ENCODE data around the gene HGFAC. TPM values are rescaled to one million over a fixed set of nuclear protein-coding genes. Genes with fewer than 3 reads are reported as not detected.

HGFAC gene
- total RNA-seq, 4 donors from 2014 or later = 0.54 TPM; not detected in 3

DNA sequence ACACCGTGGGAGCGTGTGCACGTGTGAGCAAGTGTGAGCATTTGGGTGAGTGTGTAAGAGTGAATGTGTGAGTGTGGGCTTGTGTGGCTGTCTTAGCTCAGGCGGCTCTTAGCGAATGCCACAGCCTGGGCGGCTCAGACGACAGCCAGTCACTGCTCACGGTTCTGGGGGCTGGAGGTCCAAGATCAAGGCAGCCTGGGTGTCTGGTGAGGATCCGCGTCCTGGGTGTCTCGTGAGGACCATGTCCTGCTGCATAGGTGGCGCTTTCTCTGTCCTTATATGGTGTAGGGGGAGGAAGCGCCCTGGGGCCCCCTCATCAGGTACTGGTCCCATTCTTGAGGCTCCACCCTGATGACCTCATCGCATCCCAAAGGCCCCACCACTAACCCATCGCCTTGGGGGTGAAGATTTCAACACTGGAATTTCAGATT, 25.8 kb downstream of the HGFAC start:
- Histone ChIP-seq H3K36me3 (no peaks in the 10 kb centered on the region), H3K4me3 (replicated peaks in 1 of 3) (no peak overlapping the region), H3K9me3 (no peaks in the 10 kb centered on the region), H3K27me3 (no peaks in the 10 kb centered on the region), H3K27ac (no peak overlapping the region), H3K4me1 (peaks cover 4 to 9% of the 10 kb centered on the region in 2 donors)
- intact Hi-C loops (cut with DNase I) = no loop called here
- whole genome bisulfite sequencing, 2 donors = 84 to 95% methylated on average over 15 of the region's 15 CpGs
- peak in 1 of 2 donors; percentile 1 for DNase-seq
- no peak for TF ChIP-seq POLR2A (IDR thresholded peaks at IDR 0.05)
- TF ChIP-seq, protein P1, sequence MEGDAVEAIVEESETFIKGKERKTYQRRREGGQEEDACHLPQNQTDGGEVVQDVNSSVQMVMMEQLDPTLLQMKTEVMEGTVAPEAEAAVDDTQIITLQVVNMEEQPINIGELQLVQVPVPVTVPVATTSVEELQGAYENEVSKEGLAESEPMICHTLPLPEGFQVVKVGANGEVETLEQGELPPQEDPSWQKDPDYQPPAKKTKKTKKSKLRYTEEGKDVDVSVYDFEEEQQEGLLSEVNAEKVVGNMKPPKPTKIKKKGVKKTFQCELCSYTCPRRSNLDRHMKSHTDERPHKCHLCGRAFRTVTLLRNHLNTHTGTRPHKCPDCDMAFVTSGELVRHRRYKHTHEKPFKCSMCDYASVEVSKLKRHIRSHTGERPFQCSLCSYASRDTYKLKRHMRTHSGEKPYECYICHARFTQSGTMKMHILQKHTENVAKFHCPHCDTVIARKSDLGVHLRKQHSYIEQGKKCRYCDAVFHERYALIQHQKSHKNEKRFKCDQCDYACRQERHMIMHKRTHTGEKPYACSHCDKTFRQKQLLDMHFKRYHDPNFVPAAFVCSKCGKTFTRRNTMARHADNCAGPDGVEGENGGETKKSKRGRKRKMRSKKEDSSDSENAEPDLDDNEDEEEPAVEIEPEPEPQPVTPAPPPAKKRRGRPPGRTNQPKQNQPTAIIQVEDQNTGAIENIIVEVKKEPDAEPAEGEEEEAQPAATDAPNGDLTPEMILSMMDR (IDR thresholded peaks at IDR 0.05) = no peak

DNA sequence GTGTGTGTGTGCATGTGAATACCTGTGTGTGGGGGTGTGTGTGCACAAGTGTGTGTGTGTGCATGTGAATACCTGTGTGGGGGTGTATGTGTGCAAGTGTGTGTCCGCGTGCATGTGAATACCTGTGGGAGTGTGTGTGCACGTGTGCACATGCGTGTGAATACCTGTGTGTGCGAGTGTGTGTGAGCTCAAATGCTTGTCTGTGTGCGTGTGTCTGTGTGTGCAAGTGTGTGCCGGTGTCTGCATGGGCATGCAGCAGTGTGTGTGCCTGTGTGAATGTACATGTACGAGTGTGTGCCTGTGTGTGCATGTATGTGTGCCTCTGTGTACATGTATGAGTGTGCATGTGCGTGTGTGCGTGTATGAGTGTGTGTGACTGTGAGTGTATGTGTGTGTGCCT, 26.4 kb downstream of the HGFAC start:
- no peaks in the 10 kb centered on the region for H3K27me3 ChIP-seq

DNA sequence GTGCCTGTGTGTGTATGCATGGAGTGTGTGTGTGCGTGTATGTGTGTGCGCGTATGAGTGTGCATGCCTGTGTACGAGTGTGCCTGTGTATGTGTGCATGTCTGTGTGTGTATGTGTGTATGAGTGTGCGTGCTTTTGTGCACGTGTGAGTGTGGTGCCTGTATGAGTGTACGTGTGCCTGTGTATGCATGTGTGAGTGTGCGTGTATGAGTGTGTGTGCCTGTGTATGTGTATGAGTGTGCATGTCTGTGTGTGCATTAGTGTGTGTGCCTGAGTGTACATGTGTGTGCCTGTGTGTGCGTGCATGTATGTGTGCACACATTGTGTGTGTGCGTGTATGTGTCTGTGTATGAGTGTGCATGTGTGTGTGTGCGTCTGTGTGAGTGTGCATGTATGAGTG, 27.0 kb downstream of the HGFAC start:
- H3K4me3 ChIP-seq (replicated peaks in 1 of 3) = no peak overlapping the region
- no peak for DNase-seq
- intact Hi-C loops (cut with DNase I) = no loop called here
- no peak overlapping the region for H3K27ac ChIP-seq
- H3K27me3 ChIP-seq = no peaks in the 10 kb centered on the region
- H3K9me3 ChIP-seq = no peaks in the 10 kb centered on the region
- TF ChIP-seq, protein P1 (IDR thresholded peaks at IDR 0.05) = no peak
- TF ChIP-seq POLR2A (IDR thresholded peaks at IDR 0.05) = no peak
- 87 to 96% methylated on average over 11 of the region's 11 CpGs for WGBS, 2 donors
- no peaks in the 10 kb centered on the region for H3K36me3 ChIP-seq
- H3K4me1 ChIP-seq = peaks cover 0 to under 1% of the 10 kb centered on the region in 2 donors

More for the DNA sequence above, 26.4 kb downstream of the HGFAC start:
- Histone ChIP-seq H3K36me3 (no peaks in the 10 kb centered on the region), H3K4me3 (replicated peaks in 1 of 3) (no peak overlapping the region), H3K9me3 (no peaks in the 10 kb centered on the region), H3K27ac (no peak overlapping the region), H3K4me1 (peaks cover 4 to 5% of the 10 kb centered on the region in 2 donors)
- peak in 1 of 2 donors; percentile 0 for DNase-seq
- WGBS, 2 donors = 91 to 98% methylated on average over 10 of the region's 10 CpGs
- TF ChIP-seq POLR2A (IDR thresholded peaks at IDR 0.05) = no peak
- TF ChIP-seq, protein P1 (IDR thresholded peaks at IDR 0.05) = no peak
- intact Hi-C loops (cut with DNase I) = no loop called here

DNA sequence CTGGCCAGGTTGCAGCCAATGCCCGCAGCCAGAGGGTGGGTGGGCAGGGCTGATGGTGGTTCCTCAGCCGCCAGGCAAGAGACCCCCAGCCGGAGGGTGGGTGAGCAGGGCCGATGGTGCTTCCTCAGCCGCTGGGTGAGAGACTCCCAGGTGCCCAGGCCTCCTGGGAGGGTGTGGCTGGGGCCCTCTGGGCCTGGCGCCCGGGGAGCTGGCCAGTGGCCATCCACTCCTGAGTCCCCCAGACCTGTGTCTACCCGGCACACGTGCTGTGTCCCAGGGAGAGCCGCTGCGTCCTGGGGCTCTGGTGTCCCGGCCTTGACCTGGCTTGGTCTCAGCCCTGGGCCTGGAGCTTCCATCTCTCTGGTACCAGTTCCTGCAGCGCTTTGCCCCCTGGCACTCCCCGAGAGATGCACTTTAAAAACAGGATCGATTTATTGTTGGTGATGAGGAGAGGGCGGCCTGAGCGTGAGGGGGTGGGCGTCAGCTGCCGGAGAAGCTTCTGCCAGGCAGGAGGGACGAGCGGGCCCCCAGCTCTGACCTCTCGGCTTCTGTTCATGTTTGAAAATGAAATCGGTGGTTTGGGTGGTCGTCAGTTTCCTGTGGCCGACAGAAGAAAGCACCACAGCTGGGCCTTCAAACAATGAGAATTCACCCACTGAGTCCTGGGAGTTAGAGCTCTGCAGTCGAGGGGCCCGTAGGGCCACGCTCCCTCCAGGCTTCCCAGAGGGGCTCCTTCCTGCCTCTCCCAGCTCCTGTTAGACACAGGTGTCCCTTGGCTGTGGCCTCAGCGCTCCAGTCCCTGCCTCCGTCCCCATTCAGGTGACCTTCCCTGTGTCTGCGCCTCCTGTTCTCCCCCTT, 27.8 kb downstream of the HGFAC start:
- intact Hi-C loops (cut with DNase I) = no loop called here
- DNase-seq = peak in 1 of 2 donors; percentile 0
- H3K4me1 ChIP-seq = no peaks in the 10 kb centered on the region
- no peaks in the 10 kb centered on the region for H3K27me3 ChIP-seq
- no peak overlapping the region for H3K27ac ChIP-seq
- H3K36me3 ChIP-seq = no peaks in the 10 kb centered on the region
- no peak overlapping the region for H3K4me3 ChIP-seq (replicated peaks in 1 of 3)
- TF ChIP-seq POLR2A (IDR thresholded peaks at IDR 0.05) = no peak
- TF ChIP-seq, protein P1 (IDR thresholded peaks at IDR 0.05) = no peak
- no peaks in the 10 kb centered on the region for H3K9me3 ChIP-seq
- WGBS, 2 donors = 76 to 84% methylated on average over 25 of the region's 31 CpGs

Data from thyroid gland (tissue), 4 donors.